Measurements from ENCODE around the gene KSR2. TPM values are rescaled to one million over a fixed set of nuclear protein-coding genes. Genes with fewer than 3 reads are reported as not detected.

The KSR2 gene
- total and polyA plus RNA-seq, 2 of the 4 experiments (the other 2 are of a cell fraction): not detected

DNA sequence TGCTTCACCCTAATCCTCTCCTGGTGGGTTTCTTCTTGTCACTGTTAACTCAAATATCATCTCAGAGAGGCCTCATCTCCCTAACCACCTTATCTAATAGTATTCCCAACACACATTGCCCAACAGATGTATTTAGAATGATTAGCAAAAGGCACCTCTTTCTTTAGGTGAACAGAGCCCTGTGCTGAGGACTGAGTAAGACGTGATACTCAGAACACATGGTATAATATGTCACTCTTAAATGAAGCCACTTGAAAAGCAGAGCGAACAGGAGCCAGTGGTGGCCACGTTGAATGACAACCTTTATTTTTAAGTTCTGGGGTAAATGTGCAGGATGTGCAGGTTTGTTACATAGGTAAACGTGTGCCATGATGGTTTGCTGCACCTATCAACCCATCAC, 1.5 kb upstream of the KSR2 start:
- no CpG with 5 or more reads among the region's 4 CpGs for WGBS, 2 experiments (ENCODE audit: extremely low coverage in 2 of 2, insufficient read length in 1 of 2)
- no peak overlapping the region for H3K9ac ChIP-seq (ENCODE audit: low read depth, low read length)
- no peak overlapping the region for H4K91ac ChIP-seq (ENCODE audit: insufficient read depth, low read depth, low read length)
- H2BK5ac ChIP-seq (ENCODE audit: low read depth, low read length, poor library complexity, severe bottlenecking): no peak overlapping the region
- no peak overlapping the region for H2BK120ac ChIP-seq (ENCODE audit: low read depth, low read length)
- H3K56ac ChIP-seq (ENCODE audit: extremely low read depth, insufficient read depth, low read length): no peak overlapping the region
- no peaks in the 10 kb centered on the region; the same call in 1 of the 2 replicates for H3K9me3 ChIP-seq (ENCODE audit: control insufficient read depth, insufficient read depth, low read length)
- ChIA-PET POLR2A (ENCODE audit: unreplicated experiment) (no interaction called here), CTCF (no interaction called here)
- H3K23ac ChIP-seq (ENCODE audit: low read depth, low read length): no peak overlapping the region
- no TSS peak for BruUV-seq (replicated peaks)
- H2AFZ ChIP-seq (replicated peaks; ENCODE audit: low read length, poor library complexity): no peak overlapping the region
- H3K4me2 ChIP-seq (ENCODE audit: low read depth, low read length): no peak overlapping the region
- H3K79me1 ChIP-seq (ENCODE audit: low read depth in 1 of 2, low read length in 2 of 2): no peaks in the 10 kb centered on the region
- no peak for TF ChIP-seq RCOR1 (IDR thresholded peaks at IDR 0.05; ENCODE audit: insufficient replicate concordance, low read length)
- TF ChIP-seq USF2 (IDR thresholded peaks at IDR 0.05; ENCODE audit: low read depth, low read length): no peak
- no peak for TF ChIP-seq MAFK (IDR thresholded peaks at IDR 0.05; ENCODE audit: low read depth, low read length)
- no peak overlapping the region for H3K4me3 ChIP-seq (ENCODE audit: insufficient read depth, low read depth, low read length)
- H4K5ac ChIP-seq (ENCODE audit: low read depth, low read length): no peak overlapping the region
- H2BK15ac ChIP-seq (ENCODE audit: low read depth, low read length): no peak overlapping the region
- dilution Hi-C loops (cut with HindIII; ENCODE audit: low sequenced_read_pairs, unreplicated experiment): no loop called here
- no peak overlapping the region for H3K4ac ChIP-seq (ENCODE audit: low read depth, low read length)
- H3K9me1 ChIP-seq (ENCODE audit: insufficient read depth, low read length): no peaks in the 10 kb centered on the region
- intact Hi-C loops (cut with micrococcal nuclease): no loop called here
- H3K27ac ChIP-seq (ENCODE audit: insufficient read depth, low read length): no peak overlapping the region
- no peak overlapping the region for H2AK5ac ChIP-seq (ENCODE audit: low read depth, low read length)
- in situ Hi-C loops (cut with MboI; ENCODE audit: low sequenced_read_pairs): no loop called here
- DNase-seq (no peak), ATAC-seq (ENCODE audit: low read depth) (no peak)
- no peaks in the 10 kb centered on the region for H3K36me3 ChIP-seq (ENCODE audit: control insufficient read depth, insufficient read depth, low read length)
- H2AK9ac ChIP-seq (replicated peaks; ENCODE audit: low read depth, low read length, poor library complexity): no peak overlapping the region
- H2BK20ac ChIP-seq (ENCODE audit: low read depth, low read length): no peak overlapping the region
- no peaks in the 10 kb centered on the region for H4K20me1 ChIP-seq (ENCODE audit: insufficient read depth, low read length)
- no peak overlapping the region for H3K18ac ChIP-seq (ENCODE audit: low read depth, low read length)
- no peak overlapping the region for H3K14ac ChIP-seq (replicated peaks; ENCODE audit: low read depth, low read length)
- H3K27me3 ChIP-seq (ENCODE audit: control insufficient read depth, insufficient read depth, low read length): peaks cover 13% of the 10 kb centered on the region
- no peaks in the 10 kb centered on the region for H3K4me1 ChIP-seq (ENCODE audit: control insufficient read depth, insufficient read depth, low read length)
- H4K8ac ChIP-seq (ENCODE audit: low read depth in 2 of 2, low read length in 2 of 2): no peak overlapping the region

Data from IMR-90 (cell line).